H1 (cell line): ENCODE data around the gene AANAT. TPM values are rescaled to one million over a fixed set of nuclear protein-coding genes. Genes with fewer than 3 reads are reported as not detected.

ENCODE experiments used
- ASH2L ChIP-seq: fragments of 200-600, 300-600 bp; sonication (generic); IDR thresholded peaks from one replicate; pipeline ENCODE4 v1.7.1; 2017; ENCODE audit warnings: low read length
- EGR1 ChIP-seq: IDR thresholded peaks from 2 replicates; pipeline ENCODE4 v1.6.1; 2011; ENCODE audit warnings: low read depth, low read length, borderline replicate concordance
- GTF2F1 ChIP-seq: IDR thresholded peaks from 2 replicates; pipeline ENCODE4 v1.6.1; 2012; ENCODE audit warnings: low read depth, low read length, improper control_type of control experiment, borderline replicate concordance
- KDM5A ChIP-seq: fragments of 200-600 bp; IDR thresholded peaks from 2 replicates; pipeline ENCODE4 v1.7.1; 2012; ENCODE audit warnings: mild to moderate bottlenecking, low read length, inconsistent platforms, mixed read lengths
- RNF2 ChIP-seq: fragments of 200-900, 300-1000 bp; sonication (generic); IDR thresholded peaks from 2 replicates; pipeline ENCODE4 v1.7.1; 2016; ENCODE audit warnings: borderline replicate concordance, low read depth, mild to moderate bottlenecking, antibody characterized with exemption, low read length; ENCODE audit not compliant: poor library complexity, severe bottlenecking; ENCODE audit errors: missing control alignments
- SIX5 ChIP-seq: IDR thresholded peaks from 2 replicates; pipeline ENCODE4 v1.6.1; 2011; ENCODE audit warnings: mild to moderate bottlenecking, low read depth, low read length
- polyA plus RNA-seq, 7 experiments: library from polyadenylated mRNA; depleted of rRNA in 3 of 7; stranded (reverse) in 5 of 7; unstranded in 2 of 7; fragments of >200 nt in 5 of 7; fragments of 200-250 nt in 2 of 7; gene quantifications; 1 replicate in 5 of 7; 2 replicates in 1 of 7; 4 replicates in 1 of 7; pipeline versions ENCODE4 v1.2.1 to v1.2.3, GENCODE V29; 2011 to 2013; ENCODE audit warnings: missing spikeins in 2 of 7, mixed read lengths in 2 of 7
- total RNA-seq: library from RNA; stranded (reverse); fragmentation: NEBNext Ultra II Directional; extraction: Animal tissue kit (Norgen Biotek cat#: 25700); gene quantifications from 2 replicates; pipeline ENCODE4 v1.2.1, GENCODE V29; 2021

The AANAT gene
- total and polyA plus RNA-seq, 2 of the 8 experiments (the other 6 are each of a cell fraction or from before 2014, with no cell fraction given): 0.53 TPM; not detected in 1

DNA sequence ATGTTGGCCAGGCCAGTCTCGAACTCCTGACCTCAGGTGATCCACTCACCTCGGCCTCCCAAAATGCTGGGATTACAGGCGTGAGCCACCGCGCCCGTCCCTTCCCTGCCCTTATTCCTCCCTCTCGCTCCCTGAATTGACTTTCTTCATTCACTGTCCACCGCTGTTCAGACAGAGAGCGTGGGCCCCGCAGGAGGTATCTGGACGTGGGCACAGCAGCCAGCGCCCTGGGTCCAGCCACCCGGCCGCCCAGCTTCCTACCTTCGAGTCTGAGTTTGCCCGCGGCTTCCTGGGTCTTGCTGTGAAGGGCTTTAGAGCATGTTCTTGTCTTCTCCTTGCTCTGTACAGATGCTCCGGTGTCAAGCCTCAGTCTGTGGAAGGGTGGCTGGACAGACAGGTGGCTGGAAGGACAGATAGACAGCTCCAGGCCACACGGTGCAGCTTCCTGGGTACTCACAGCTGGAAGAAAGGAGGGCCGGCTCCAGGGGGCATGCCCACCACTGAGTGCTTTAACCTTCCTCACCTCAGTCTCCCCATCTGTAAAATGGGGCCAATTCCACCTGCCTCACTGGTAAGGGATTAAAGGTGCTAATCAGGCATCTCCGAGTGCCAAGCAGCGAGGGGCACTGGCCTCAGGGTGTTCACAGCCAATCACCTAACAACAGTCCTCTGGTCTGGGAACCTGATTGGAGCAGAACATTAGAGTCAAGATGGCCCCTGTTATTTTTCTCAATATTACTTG is 20.2 kb downstream of the AANAT start (continued):
- TF ChIP-seq SIX5 (no peak), GTF2F1 (no peak), ASH2L (no peak), EGR1 (no peak), KDM5A (no peak), RNF2 (no peak)
